CD4-positive, alpha-beta T cell treated with Interferon alpha-2 for 1 hour (primary cell): ENCODE results near the gene ACTA2.
A peak's percentile ranks its signal among the peaks of the same experiment; 100 is the strongest.

Experiments used
- DNase-seq, 2 donors: peaks; one replicate each; pipeline ENCODE4 v3.0.0-alpha.2; 2020 to 2022

ACTA2 gene

GRCh38 chr10:88980800-88981199 is 28.2 kb upstream of the ACTA2 start:
- no peak for DNase-seq

- DNase-seq, result no peak
These were observed 27.7 kb upstream of the ACTA2 start for GRCh38 chr10:88980247-88980646.

GRCh38 chr10:88979603-88980002 is 27.0 kb upstream of the ACTA2 start:
- DNase-seq, result no peak

DNA sequence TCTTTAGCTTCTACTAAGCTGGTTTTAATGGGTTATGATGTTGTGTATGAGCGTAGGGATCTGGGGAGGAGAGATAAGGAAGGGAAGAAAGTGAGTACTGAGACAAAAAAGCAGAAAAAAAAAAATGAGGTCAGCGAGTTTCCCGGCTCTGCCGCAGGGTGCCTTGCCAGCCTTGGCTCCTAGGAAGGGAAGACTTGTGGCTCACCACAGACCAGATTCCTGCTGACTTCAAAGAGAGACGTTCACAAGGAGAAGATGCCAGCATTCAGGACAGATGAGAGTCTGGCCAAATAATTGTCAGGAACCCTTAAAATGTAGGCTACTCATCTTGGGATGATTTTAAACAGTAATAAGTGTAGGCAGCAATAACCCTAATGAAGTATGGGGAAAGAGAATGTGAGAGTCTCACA is 26.6 kb upstream of the ACTA2 start:
- DNase-seq, result no peak

DNA sequence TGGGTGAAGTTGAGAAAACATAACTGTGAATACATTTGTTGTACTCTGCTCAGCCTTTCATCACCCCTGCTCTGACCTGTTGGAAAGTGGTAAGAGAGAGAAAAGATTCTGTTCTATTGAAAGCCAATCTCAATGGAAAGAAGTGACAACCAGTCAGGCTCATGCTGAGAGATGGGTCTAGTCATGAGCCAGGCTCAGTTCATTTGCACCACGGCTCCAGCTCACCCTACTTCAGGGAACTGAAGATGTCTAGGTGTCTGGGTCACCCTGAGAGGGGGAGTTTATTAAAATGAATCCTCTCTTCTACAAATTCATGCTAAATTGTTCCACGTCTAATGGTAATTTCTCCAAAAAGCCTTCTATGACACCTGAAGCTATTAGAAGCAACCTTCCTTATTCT is 25.9 kb upstream of the ACTA2 start:
- no peak for DNase-seq

- no peak for DNase-seq
These were observed 22.8 kb upstream of the ACTA2 start for GRCh38 chr10:88975377-88975720.

DNA sequence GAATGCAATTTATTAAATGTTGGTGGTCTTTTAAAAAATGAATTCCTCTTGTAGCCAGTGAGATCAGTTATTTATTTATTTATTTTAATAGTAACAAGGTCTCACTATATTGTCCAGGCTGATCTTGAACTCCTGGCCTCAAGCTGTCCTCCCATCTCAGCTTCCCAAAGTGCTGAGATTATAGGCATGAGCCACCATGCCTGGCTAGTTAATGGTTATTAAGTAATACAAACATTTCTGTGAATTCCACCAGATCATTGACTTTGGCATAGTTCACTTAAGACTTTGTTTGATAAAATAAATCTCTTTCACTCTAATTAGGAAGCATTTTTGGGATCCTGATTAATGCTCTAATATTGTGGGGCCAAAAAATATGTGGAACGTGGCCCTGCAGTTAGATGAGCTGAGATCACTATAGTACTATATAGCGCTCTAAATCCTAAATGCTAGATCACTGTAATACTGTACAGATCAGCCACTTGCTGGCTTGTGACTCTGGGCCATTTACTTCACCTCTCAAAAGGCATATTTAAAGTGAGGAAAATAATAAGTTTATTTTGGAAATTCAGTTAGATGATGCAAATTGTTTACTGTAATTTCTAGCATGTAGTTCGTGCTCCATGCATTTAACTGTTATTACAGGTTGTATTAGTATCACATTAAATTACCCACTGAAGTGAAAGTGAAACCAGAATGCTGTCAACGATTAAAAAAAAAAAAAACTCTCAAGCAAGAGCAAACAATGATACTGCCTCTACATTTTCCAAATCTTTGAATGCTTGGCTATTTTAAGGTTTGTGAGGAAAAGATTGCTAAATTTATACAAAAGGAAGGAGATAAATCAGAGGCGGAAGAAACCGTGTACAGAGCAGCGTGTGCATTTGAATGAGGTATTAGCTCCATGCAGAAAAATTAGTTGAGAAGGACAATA is 22.1 kb upstream of the ACTA2 start:
- DNase-seq, result peak in 1 of 2 donors; percentile 50

GRCh38 chr10:88974012-88974411 is 21.4 kb upstream of the ACTA2 start:
- no peak for DNase-seq

GRCh38 chr10:88971221-88972061 is 18.9 kb upstream of the ACTA2 start:
- DNase-seq, result no peak

GRCh38 chr10:88968391-88968790 is 15.8 kb upstream of the ACTA2 start:
- DNase-seq, result no peak

DNA sequence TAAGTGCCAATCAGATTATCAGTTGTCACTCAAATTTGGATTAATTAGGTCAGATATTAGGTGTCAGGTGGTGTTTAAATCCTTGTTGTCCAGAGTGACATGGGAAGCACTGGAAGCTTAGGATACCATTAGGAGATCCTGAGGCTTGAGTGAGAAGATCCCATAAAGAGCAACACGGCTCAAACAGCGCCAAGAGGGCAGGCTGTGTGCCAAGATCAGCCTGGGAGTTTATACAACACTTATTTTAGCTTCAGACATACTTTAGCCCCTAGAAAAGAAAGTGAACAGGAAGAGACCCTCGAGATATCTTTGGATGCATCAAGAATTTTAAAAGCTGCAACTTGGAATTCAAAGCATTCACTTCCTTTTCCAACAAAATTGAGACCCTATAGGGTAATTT is 14.2 kb upstream of the ACTA2 start:
- DNase-seq, result no peak

DNA sequence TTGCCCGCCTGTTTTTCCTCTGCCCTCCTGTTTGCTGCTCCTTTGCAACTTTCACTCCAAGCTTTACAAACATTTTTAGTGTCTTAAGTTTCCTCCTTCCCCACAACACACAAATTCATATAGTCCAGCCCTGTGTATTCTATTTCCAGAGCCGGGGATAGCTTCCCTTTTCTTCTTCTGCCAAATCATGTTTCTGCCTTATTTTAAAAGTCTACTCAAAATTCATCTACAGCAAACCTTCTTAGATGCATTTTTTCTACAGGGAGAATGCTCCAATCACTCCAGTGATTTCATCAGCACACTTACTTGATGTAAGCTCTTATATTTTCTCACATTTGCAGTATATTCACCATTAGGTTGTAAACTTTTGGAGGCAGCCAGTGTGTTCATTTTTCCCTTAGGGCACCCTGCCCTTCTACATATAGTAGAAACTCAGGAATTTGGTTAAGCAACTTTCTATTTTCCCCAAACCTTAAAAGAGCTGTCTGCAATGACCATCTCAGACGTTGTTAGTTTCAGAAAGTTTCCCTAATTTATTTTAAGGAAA is 12.4 kb upstream of the ACTA2 start:
- no peak for DNase-seq

GRCh38 chr10:88964360-88964759 is 11.8 kb upstream of the ACTA2 start:
- no peak for DNase-seq

GRCh38 chr10:88963318-88963717 is 10.7 kb upstream of the ACTA2 start:
- no peak for DNase-seq

- peak in 1 of 2 donors; percentile 50 for DNase-seq
These were observed 9.8 kb upstream of the ACTA2 start for GRCh38 chr10:88962336-88962735.

DNA sequence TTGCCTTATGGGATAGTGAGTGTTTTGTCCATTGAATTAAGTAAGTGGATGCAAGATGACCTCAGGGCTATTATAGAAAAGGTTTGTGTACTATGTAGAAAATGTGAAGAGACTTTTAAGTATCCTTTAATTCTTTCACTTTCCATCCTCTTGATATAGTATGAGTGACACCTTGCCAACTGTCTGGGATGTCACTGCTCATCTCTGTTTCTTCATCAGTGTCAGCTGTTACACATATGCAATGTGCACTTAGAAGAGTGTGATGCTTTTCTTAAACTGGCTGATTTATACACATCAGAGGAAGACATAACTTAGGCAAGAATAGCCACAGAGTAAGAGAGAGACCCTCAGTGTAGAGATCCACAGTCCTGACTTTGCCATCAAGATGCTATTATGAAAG is 8.7 kb upstream of the ACTA2 start:
- DNase-seq, result no peak

- DNase-seq, result no peak
These were observed 8.2 kb upstream of the ACTA2 start for GRCh38 chr10:88960802-88961201.

- DNase-seq, result no peak
These were observed 6.1 kb upstream of the ACTA2 start for GRCh38 chr10:88958721-88959120.

DNA sequence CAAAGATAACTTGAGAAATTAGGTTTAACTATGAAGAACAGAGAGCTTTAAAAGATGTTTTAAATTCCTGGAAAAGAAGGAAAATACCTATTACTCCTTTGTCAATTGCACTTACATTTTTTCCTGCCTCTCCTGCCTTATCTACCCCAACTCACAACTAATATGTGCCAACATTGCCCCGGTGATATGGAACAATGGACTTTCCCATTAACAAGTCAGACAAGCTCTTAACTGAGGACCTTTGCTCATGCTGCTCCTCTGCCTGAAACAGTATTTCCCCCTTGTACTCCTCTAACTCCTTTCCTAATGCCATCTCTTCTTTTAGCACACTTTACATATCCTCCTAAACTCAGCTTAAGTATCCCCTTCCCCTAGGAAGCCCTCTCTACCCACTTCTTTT is 4.8 kb upstream of the ACTA2 start:
- no peak for DNase-seq

DNA sequence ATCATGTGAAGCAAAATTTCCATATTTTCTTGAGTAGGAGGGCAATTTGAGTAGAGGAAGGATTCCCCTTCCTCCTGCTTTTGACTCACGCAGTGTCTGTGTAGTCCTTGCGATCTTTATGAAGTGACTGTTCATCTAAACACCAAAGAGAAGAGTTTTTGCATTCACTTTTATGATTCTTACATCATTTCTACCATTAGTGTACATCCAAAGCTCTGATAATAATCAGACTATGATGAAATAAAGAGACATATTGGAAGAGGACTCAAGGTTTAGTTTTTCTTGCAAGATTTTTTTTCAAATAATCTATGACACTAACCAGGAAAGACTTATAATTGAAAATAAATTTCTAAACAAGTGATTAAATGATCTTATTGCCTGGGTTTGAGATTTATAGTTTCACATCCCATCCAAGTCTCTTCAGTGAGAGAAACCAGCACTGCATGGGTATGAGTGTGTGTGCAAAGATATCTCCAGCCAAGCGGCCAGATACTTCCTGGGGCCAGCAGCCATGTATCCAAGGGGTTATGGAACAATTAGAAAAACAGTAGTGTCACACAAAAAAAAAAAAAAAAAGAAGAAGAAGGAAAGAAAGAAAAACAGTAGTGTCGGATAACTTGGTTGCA is 2.0 kb upstream of the ACTA2 start:
- DNase-seq, result no peak

DNA sequence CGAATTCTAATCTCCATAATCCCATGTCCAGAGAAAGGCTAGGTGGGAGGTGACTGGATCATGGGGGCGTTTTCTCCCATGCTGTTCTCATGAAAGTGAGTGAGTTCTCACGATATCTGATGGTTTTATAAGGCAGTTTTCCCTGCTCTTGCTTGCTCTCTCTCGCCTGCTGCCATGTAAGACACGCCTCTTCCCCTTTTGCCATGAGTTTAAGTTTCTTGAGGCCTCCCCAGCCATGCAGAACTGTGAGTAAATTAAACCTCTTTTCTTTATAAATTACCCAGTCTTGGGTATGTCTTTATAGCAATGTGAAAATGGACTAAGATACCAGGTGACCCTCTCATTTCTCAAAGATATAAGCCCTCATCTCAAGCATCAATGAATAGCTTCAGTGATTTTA is 1.1 kb upstream of the ACTA2 start:
- no peak for DNase-seq

GRCh38 chr10:88949912-88950837 is 2.4 kb downstream of the ACTA2 start:
- DNase-seq, result no peak
